Occipital lobe (tissue), 1 donor: ENCODE results near the gene FAM114A2. TPM values are rescaled to one million over a fixed set of nuclear protein-coding genes. Genes with fewer than 3 reads are reported as not detected.

ENCODE experiments used
- total RNA-seq: library from RNA; depleted of rRNA; stranded (reverse); fragments of >200 nt; gene quantifications from one replicate; pipeline ENCODE4 v1.2.3, GENCODE V29; 2014

Gene FAM114A2
- total RNA-seq, 1 donor from 2014 or later, result 26.2 TPM

Other genes starting within 250 kb of the FAM114A2 start
- 188 TPM for gene MFAP3, start 57 bp upstream of the FAM114A2 start, total RNA-seq
- gene GALNT10, start 151.8 kb upstream of the FAM114A2 start, total RNA-seq, result 10.1 TPM